ENCODE results near the gene TEX55. TPM values are rescaled to one million over a fixed set of nuclear protein-coding genes. Genes with fewer than 3 reads are reported as not detected.
"Not testable (repeated sequence)": the region's sequence is repeated elsewhere in the genome, so short reads cannot be mapped to it uniquely, and the experiment has no call there.

The TEX55 gene
- total and polyA plus RNA-seq, 2 donors (not counting 1 experiment from before 2014, with no cell fraction given): not detected

GRCh38 chr3:119104031-119104430 is 41.9 kb upstream of the TEX55 start:
- Mint-ChIP-seq H3K4me3 (no peak overlapping the region), H3K9me3 (ENCODE audit: insufficient read depth) (no peaks in the 10 kb centered on the region), H3K27me3 (peaks cover 6% of the 10 kb centered on the region), H3K4me1 (no peaks in the 10 kb centered on the region), H3K27ac (no peak overlapping the region)
- Histone ChIP-seq H3K4me3 (ENCODE audit: control extremely low read depth in 1 of 5, extremely low read depth in 1 of 5, insufficient read depth in 1 of 5, low read depth in 2 of 5, low read length in 4 of 5) (no peak overlapping the region), H3K4me2 (replicated peaks; ENCODE audit: low read depth, low read length, poor library complexity, severe bottlenecking) (no peak overlapping the region), H2AFZ (ENCODE audit: insufficient read depth, low read depth, low read length, poor library complexity, severe bottlenecking) (no peak overlapping the region), H3K9ac (ENCODE audit: low read length) (no peak overlapping the region), H3K9me3 (ENCODE audit: control extremely low read depth in 1 of 3, control insufficient read depth in 2 of 3, insufficient read depth in 1 of 3, low read length in 2 of 3) (no peaks in the 10 kb centered on the region), H3K36me3 (replicated peaks in 1 of 2; ENCODE audit: control extremely low read depth in 1 of 2, control insufficient read depth in 1 of 2, extremely low read depth in 1 of 2, insufficient read depth in 2 of 2, low read length in 1 of 2) (no peaks in the 10 kb centered on the region), H3K4me1 (ENCODE audit: control insufficient read depth in 2 of 2, insufficient read depth in 2 of 2, low read length in 2 of 2) (no peaks in the 10 kb centered on the region), H3K27ac (ENCODE audit: low read length in 2 of 2) (no peak overlapping the region), H3K27me3 (replicated peaks in 1 of 4; ENCODE audit: control extremely low read depth in 1 of 4, control insufficient read depth in 3 of 4, insufficient read depth in 4 of 4, low read length in 3 of 4) (no peaks in the 10 kb centered on the region), H3K79me2 (ENCODE audit: control insufficient read depth, insufficient read depth, low read length) (no peaks in the 10 kb centered on the region), H4K20me1 (ENCODE audit: control insufficient read depth, insufficient read depth, low read length, poor library complexity, severe bottlenecking) (no peaks in the 10 kb centered on the region)
- DNase-seq (no peak), ATAC-seq (ENCODE audit: low read depth) (no peak)
- ChIA-PET CTCF (interaction anchor here (1.3 kb wide), 1 partner anchor 220 kb away, joined by 3 read pairs; no protein-coding TSS in a partner anchor), POLR2A (no interaction called here)
- no peak for TF ChIP-seq EZH2 (IDR thresholded peaks at IDR 0.05; ENCODE audit: borderline replicate concordance, insufficient read depth, low read depth, low read length, poor library complexity, severe bottlenecking)
- no peak for TF ChIP-seq CTCF (IDR thresholded peaks at IDR 0.05)
- intact Hi-C loops (cut with micrococcal nuclease): no loop called here
- 75% methylated on average over 3 of the region's 4 CpGs for WGBS (ENCODE audit: insufficient coverage)

GRCh38 chr3:119118330-119118729 is 27.6 kb upstream of the TEX55 start:
- H3K4me3 Mint-ChIP-seq; H3K4me3 ChIP-seq (ENCODE audit: control extremely low read depth in 1 of 5, extremely low read depth in 1 of 5, insufficient read depth in 1 of 5, low read depth in 2 of 5, low read length in 4 of 5); H3K27ac Mint-ChIP-seq; H3K9ac ChIP-seq (ENCODE audit: low read length); H3K27ac ChIP-seq (ENCODE audit: low read length in 2 of 2); H3K9me3 Mint-ChIP-seq (ENCODE audit: insufficient read depth); DNase-seq; H3K79me2 ChIP-seq (ENCODE audit: control insufficient read depth, insufficient read depth, low read length); H4K20me1 ChIP-seq (ENCODE audit: control insufficient read depth, insufficient read depth, low read length, poor library complexity, severe bottlenecking); H3K27me3 ChIP-seq (replicated peaks in 1 of 4; ENCODE audit: control extremely low read depth in 1 of 4, control insufficient read depth in 3 of 4, insufficient read depth in 4 of 4, low read length in 3 of 4); CTCF ChIA-PET; H3K36me3 ChIP-seq (replicated peaks in 1 of 2; ENCODE audit: control extremely low read depth in 1 of 2, control insufficient read depth in 1 of 2, extremely low read depth in 1 of 2, insufficient read depth in 2 of 2, low read length in 1 of 2); H3K4me1 Mint-ChIP-seq; ATAC-seq (ENCODE audit: low read depth); H2AFZ ChIP-seq (ENCODE audit: insufficient read depth, low read depth, low read length, poor library complexity, severe bottlenecking); POLR2A ChIA-PET; intact Hi-C loops (cut with micrococcal nuclease); H3K4me2 ChIP-seq (replicated peaks; ENCODE audit: low read depth, low read length, poor library complexity, severe bottlenecking); H3K4me1 ChIP-seq (ENCODE audit: control insufficient read depth in 2 of 2, insufficient read depth in 2 of 2, low read length in 2 of 2): not testable (repeated sequence)
- H3K27me3 Mint-ChIP-seq: peaks cover 22% of the 10 kb centered on the region
- H3K9me3 ChIP-seq (ENCODE audit: control extremely low read depth in 1 of 3, control insufficient read depth in 2 of 3, insufficient read depth in 1 of 3, low read length in 2 of 3): peaks cover 0 to 16% (median 2%) of the 10 kb centered on the region in 3 donors
- 55% methylated on average over 3 of the region's 3 CpGs for WGBS (ENCODE audit: insufficient coverage)

Measured in B cell (primary cell).